GM18520 (cell line): ENCODE results near the gene PROM2.
"Not testable (repeated sequence)": the region's sequence is repeated elsewhere in the genome, so short reads cannot be mapped to it uniquely, and the experiment has no call there.

Experiments
- ATAC-seq: cut with Tn5 transposase; IDR thresholded peaks from one replicate; pipeline ENCODE4 v1.9.1; 2021; ENCODE audit not compliant: unreplicated experiment

Gene PROM2, protein sequence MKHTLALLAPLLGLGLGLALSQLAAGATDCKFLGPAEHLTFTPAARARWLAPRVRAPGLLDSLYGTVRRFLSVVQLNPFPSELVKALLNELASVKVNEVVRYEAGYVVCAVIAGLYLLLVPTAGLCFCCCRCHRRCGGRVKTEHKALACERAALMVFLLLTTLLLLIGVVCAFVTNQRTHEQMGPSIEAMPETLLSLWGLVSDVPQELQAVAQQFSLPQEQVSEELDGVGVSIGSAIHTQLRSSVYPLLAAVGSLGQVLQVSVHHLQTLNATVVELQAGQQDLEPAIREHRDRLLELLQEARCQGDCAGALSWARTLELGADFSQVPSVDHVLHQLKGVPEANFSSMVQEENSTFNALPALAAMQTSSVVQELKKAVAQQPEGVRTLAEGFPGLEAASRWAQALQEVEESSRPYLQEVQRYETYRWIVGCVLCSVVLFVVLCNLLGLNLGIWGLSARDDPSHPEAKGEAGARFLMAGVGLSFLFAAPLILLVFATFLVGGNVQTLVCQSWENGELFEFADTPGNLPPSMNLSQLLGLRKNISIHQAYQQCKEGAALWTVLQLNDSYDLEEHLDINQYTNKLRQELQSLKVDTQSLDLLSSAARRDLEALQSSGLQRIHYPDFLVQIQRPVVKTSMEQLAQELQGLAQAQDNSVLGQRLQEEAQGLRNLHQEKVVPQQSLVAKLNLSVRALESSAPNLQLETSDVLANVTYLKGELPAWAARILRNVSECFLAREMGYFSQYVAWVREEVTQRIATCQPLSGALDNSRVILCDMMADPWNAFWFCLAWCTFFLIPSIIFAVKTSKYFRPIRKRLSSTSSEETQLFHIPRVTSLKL

GRCh38 chr2:95274291-95275150 is at the start of gene PROM2:
Gene PROM2, plus strand, starts transcription at chr2:95274449. Its CDS starts 137 bp downstream, at chr2:95274586.
- ATAC-seq, result no peak

GRCh38 chr2:95225658-95226057 is 48.6 kb upstream of the PROM2 start:
- no peak for ATAC-seq

DNA sequence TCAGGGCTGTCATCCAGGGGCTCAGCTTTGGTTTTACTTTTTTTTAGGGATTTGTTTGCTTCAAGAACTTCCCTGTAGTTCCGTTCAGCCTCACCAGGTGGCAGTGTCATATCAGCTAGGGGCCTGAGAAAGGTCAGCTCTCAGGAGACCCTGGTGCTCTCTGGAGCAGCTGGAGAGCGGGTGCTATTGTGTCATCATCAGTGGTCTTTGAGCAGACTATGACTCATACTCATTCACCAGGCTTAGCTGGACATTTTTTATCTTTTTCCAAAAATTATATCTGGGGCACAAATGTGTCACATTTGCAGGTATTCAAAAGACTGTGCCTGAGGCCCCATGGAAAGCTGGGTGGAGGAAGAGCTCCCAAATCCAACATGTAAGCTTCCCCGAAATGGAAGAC is 42.5 kb upstream of the PROM2 start:
- no peak for ATAC-seq

DNA sequence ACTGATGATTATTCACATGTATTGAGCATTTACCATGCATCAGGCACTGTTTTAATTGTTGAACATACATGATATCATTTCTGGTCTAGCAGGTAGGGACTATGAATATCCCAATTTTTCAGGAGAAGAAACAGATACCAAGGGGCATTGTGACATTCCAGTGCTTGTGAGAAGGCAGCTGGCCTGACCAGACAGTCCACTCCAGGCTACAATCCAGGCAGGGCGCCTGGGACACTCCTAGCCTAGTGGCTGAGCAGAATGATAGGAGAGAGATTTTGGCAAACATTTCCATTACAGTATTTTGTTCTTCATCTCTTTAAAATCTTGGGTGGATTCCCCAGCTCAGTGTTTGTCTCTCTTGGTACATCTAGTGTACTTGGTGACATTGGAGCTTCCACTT is 42.0 kb upstream of the PROM2 start:
- ATAC-seq, result no peak

- no peak for ATAC-seq
Measured at GRCh38 chr2:95234286-95234785, 39.9 kb upstream of the PROM2 start.

DNA sequence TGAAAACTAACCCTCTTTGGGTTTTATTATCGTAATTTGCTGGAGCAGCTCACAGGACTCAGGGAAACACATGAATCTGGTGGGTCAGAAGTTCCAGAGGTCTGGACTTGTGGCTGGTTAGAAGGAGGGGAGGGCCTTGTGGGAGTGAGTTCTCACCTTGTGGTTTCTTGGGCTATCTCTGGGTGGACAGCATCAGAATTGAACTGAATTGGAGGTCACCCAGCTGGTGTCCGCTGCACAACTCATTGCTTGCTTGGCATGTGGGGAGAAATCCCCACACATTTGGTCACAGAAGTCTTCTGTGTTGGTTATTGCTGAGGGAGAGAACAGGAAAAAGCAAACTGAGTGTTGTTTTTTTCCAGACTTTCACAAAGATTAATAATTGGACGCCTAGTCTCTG is 39.4 kb upstream of the PROM2 start:
- ATAC-seq, result no peak

DNA sequence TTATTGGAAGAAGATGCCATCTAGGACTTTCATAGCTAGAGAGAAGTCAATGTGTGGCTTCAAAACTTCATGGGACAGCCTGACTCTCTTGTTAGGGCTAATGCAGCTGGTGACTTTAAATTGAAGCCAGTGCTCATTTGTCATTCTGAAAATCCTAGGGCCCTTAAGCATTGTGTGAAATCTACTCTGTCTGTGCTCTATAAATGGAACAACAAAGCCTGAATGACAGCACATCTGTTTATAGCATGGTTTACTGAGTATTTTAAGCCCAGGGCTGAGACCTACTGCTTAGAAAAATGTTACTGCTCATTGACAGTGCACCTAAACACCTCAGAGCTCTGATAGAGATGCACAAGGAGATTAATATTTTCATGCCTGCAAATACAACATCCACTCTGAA is 36.1 kb upstream of the PROM2 start:
- no peak for ATAC-seq

- no peak for ATAC-seq
Measured at GRCh38 chr2:95240091-95240490, 34.2 kb upstream of the PROM2 start.

DNA sequence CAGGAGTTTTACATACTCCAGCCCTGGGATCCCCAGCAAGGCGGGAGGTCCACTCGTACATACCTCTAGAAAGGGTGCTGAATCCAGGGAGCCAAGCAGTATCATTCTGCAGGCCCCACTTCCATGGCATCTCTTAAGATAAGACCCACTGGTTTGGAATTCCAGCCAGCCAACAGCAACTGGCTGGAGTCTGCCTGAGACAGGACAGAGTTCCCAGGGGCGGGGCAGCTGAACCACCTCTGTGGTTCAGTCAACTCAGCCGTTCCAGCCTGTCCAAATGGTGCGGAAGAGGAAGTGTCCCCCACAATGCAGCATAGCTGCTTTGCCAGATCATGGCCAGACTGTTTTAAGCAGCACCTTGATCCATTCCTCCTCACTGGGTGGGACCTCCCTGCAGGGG is 33.7 kb upstream of the PROM2 start:
- no peak for ATAC-seq

GRCh38 chr2:95242084-95242483 is 32.2 kb upstream of the PROM2 start:
- not testable (repeated sequence) for ATAC-seq

DNA sequence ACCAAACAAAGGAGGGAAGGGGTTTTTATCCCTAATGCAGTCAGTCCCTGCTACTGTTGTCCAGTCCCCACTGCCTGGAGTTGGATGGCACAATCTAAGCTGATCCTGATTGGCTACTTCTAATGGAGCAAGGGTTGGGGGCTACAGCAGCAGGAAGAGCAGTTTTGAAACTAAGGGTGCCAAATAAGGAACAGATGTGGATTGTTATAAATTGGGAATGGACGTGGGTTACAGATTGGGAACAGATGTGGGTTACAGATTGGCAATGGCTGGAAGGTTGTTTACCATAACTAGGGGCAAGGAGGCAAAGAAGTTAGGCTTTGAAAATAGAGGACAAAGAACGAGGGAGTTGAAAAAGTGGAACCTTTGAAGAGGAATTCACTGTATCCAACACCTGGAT is 16.0 kb upstream of the PROM2 start:
- no peak for ATAC-seq

GRCh38 chr2:95260028-95261023 is 13.9 kb upstream of the PROM2 start:
- ATAC-seq, result no peak

DNA sequence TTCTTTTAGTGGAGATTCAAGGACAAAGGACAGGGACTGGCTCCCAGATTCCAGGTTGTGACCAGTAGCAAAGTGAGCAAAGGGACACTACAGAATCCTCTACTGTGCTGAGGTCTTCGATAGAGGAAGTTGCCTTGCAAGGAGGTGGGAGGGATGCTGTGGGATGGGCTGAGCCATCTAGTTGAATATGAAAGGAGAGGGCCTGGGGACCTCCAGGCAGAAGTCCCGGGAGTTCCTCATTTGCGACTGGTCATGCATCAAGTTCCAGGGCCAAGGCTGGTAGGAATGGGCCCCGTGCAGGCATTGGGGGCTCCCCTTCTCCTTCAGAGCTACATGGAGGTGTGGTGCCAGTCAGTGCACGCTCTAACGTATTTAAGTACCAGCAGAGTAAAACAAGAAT is 12.6 kb upstream of the PROM2 start:
- ATAC-seq, result no peak

GRCh38 chr2:95262896-95263542 is 11.2 kb upstream of the PROM2 start:
- no peak for ATAC-seq

DNA sequence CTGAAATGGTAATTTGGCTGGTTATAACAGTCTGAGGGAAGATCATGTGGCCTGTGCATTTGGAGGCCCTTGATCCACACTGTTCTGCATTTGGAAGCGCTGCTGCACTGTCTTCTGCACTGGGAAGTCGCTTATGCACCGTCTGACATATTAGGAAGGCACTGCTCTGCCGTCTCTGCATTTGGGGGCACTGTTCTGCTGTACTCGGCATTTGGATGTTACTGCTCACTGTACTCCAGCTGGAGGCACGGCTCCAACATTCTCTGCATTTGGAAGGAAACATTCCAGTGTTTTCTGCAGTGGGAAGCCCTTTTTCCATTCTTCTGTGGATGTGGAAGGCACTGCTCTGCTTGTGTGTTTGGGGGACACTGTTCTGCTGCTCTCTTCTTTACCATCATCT is 9.6 kb upstream of the PROM2 start:
- ATAC-seq, result no peak

DNA sequence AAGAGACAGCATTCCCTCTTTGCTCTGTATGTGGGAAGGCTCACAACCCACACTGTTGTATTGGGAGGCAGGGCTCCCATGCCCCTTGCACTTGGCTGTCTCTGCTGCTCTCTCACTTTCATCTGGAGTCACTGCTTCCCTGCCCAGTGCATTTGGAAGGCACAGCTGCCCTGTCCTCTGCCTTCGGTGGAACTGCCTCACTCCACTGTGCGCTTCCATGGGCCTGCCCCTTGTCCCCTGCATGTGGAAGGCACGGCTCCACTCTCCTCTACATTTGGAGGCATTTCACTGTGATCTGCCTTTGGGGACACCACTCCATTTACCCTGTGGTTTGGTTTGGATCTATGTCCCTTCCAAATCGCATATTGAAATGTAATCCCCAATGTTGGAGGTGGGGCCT is 9.1 kb upstream of the PROM2 start:
- no peak for ATAC-seq

- no peak for ATAC-seq
Measured at GRCh38 chr2:95266781-95267430, 7.3 kb upstream of the PROM2 start.

GRCh38 chr2:95267458-95268210 is 6.6 kb upstream of the PROM2 start:
- no peak for ATAC-seq
